22Rv1 (cell line): ENCODE data around the gene DLG3.

ENCODE experiments used
- H3K27ac ChIP-seq: fragments of 450-650 bp; 2 replicates; pipeline ENCODE4 v1.5.1; 2017
- CTCF ChIP-seq: fragments of 450-650 bp; IDR thresholded peaks from 2 replicates; pipeline ENCODE4 v1.5.1; 2017; ENCODE audit warnings: mild to moderate bottlenecking
- ZFX ChIP-seq: fragments of 450-650 bp; IDR thresholded peaks from 2 replicates; pipeline ENCODE4 v1.6.1; 2017; ENCODE audit warnings: antibody characterized with exemption, borderline replicate concordance

Gene DLG3

GRCh38 chrX:70482300-70482699 lies 37.7 kb downstream of the DLG3 start:
- TF ChIP-seq CTCF (no peak), ZFX (no peak)
- H3K27ac ChIP-seq, result no peak overlapping the region

- H3K27ac ChIP-seq, result peak overlapping the region; percentile 66
- TF ChIP-seq CTCF (no peak), ZFX (no peak)
Measured at GRCh38 chrX:70485466-70485865, 40.8 kb downstream of the DLG3 start.

- no peak for TF ChIP-seq CTCF
- no peak for TF ChIP-seq ZFX
- H3K27ac ChIP-seq, result no peak overlapping the region
Measured at GRCh38 chrX:70488856-70489255, 44.2 kb downstream of the DLG3 start.

- TF ChIP-seq CTCF (no peak), ZFX (no peak)
- no peak overlapping the region for H3K27ac ChIP-seq
Measured at GRCh38 chrX:70494441-70494840, 49.8 kb downstream of the DLG3 start.

GRCh38 chrX:70496491-70496890 lies 51.9 kb downstream of the DLG3 start:
- no peak overlapping the region for H3K27ac ChIP-seq
- TF ChIP-seq CTCF, result no peak
- no peak for TF ChIP-seq ZFX

GRCh38 chrX:70497026-70497425 lies 52.4 kb downstream of the DLG3 start:
- TF ChIP-seq ZFX (no peak), CTCF (no peak)
- H3K27ac ChIP-seq, result no peak overlapping the region

GRCh38 chrX:70498129-70498528 lies 53.5 kb downstream of the DLG3 start:
- H3K27ac ChIP-seq, result no peak overlapping the region
- no peak for TF ChIP-seq CTCF
- no peak for TF ChIP-seq ZFX
